ENCODE data around the gene FMO3.

DNA sequence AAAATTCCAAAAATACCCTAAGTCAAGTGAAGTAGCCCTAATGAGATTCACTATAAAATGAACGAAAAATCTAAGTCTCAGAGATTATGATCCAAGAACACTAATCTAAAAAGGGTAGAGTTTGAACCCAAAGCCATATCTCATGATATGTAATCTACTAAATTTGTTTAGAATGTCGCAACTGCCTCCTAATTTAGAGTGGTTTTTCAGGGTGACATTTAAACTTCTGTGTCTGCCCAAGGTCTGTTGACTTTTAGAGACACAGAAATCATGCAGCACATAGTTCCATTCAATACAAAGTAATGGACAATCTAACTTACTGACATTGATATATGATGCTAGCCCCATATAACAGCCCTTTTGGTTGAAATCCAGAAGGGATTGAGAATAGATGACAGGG is 28.9 kb downstream of the FMO3 start:
- TF ChIP-seq, protein P1, sequence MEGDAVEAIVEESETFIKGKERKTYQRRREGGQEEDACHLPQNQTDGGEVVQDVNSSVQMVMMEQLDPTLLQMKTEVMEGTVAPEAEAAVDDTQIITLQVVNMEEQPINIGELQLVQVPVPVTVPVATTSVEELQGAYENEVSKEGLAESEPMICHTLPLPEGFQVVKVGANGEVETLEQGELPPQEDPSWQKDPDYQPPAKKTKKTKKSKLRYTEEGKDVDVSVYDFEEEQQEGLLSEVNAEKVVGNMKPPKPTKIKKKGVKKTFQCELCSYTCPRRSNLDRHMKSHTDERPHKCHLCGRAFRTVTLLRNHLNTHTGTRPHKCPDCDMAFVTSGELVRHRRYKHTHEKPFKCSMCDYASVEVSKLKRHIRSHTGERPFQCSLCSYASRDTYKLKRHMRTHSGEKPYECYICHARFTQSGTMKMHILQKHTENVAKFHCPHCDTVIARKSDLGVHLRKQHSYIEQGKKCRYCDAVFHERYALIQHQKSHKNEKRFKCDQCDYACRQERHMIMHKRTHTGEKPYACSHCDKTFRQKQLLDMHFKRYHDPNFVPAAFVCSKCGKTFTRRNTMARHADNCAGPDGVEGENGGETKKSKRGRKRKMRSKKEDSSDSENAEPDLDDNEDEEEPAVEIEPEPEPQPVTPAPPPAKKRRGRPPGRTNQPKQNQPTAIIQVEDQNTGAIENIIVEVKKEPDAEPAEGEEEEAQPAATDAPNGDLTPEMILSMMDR (IDR thresholded peaks at IDR 0.05) = no peak
- TF ChIP-seq POLR2A (IDR thresholded peaks at IDR 0.05; ENCODE audit: low read depth) (no peak), POLR2AphosphoS5 (IDR thresholded peaks at IDR 0.05) (no peak), EP300 (IDR thresholded peaks at IDR 0.05) (no peak)
